Fibroblast of the aortic adventitia (primary cell): ENCODE results near the gene MAP3K5. TPM values are rescaled to one million over a fixed set of nuclear protein-coding genes. Genes with fewer than 3 reads are reported as not detected.

Experiments
- DNase-seq: peaks from one replicate; pipeline ENCODE4 v3.0.0-alpha.2; 2010; ENCODE audit warnings: low read depth
- H3K4me3 ChIP-seq: 2 replicates; pipeline ENCODE4 v1.5.1; 2011; ENCODE audit warnings: low read depth, mild to moderate bottlenecking, control low read depth, low read length, moderate library complexity
- CTCF ChIP-seq: IDR thresholded peaks from 2 replicates; pipeline ENCODE4 v1.5.1; 2011; ENCODE audit warnings: mild to moderate bottlenecking, low read length, control low read depth, inconsistent platforms; ENCODE audit not compliant: insufficient read depth
- total RNA-seq: library from RNA; depleted of rRNA; stranded (reverse); fragments of >200 nt; gene quantifications from 2 replicates; pipeline ENCODE4 v1.2.3, GENCODE V29; 2012; ENCODE audit warnings: low replicate concordance

The MAP3K5 gene
- total RNA-seq, 1 donor: 15.5 TPM

DNA sequence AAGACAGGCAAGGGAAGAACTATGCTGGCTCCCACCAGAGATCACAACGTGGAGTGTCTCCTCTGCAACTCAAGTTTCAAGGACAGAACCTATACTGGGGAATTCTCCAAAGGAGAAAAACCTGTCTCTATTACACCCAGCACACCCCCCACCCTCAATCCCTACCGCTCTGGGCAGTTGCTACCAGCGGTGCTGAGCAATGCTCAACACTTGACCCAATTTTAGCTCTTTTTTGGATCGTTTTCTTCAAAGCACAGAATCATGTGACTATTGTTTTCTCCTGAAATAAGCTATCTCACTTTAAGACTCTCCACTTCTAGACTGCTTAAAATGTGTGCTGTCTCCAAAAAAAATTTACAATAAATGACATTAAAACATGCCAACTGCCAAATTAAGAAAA lies 265.3 kb downstream of the MAP3K5 start:
- DNase-seq: no peak
- no peak overlapping the region for H3K4me3 ChIP-seq
- TF ChIP-seq CTCF: no peak

- DNase-seq: peak; percentile 55
- TF ChIP-seq CTCF: peak; percentile 63
- H3K4me3 ChIP-seq: no peak overlapping the region
Measured at GRCh38 chr6:136526196-136526930, 265.9 kb downstream of the MAP3K5 start.

- no peak overlapping the region for H3K4me3 ChIP-seq
- no peak for DNase-seq
- TF ChIP-seq CTCF: no peak
Measured at GRCh38 chr6:136525586-136526195, 266.6 kb downstream of the MAP3K5 start.

DNA sequence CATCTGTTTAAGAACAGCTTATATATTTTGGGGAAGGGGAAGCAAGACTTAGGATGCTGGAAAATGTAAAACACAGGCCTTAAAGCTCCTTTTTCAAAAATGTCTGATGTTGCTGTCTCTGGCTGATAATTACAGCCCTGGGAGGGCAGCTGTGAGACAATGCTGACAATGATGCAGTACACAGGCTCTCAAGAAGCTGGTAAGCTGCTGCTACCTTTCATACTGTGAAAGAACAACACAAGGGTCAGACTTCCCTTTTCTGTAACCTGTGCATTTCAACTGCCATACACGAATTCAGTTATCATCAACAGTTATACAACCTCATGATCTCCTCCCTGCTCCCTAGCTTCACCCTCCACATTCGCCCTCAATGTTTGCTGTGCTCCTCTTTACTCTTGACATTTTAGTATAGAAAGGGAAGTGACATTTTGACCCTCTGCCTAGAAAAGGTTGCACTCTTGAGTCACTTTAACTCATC lies 267.3 kb downstream of the MAP3K5 start:
- TF ChIP-seq CTCF: no peak
- DNase-seq: no peak
- no peak overlapping the region for H3K4me3 ChIP-seq

DNA sequence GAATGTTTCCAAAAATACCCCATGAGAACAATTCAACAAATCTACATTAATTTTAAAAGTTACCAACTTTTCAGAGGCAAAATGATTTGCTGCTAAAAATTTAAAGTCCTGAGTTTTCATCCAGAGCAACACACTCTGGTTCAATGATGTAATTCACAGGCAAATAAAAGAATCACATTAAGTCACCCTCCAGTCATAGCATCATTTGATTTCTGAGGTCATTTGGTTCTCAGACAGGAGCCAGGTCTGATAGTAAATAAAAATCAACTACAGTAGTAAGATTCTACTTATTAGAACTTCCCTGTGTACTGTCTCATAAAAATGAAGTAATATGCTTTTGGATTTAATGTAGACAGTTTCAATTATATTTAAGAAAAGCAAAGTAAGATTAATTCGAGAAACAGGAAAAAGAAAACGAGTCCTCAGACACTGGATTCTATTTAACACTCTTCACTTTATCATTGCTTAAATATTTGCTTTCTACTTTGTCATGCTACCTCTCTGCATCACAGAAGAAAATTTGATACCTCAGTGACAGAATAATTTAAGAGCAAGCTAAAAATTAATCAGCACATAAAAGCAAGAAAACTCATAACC lies 267.8 kb downstream of the MAP3K5 start:
- no peak for TF ChIP-seq CTCF
- H3K4me3 ChIP-seq: no peak overlapping the region
- DNase-seq: no peak

GRCh38 chr6:136523196-136523595 lies 269.1 kb downstream of the MAP3K5 start:
- H3K4me3 ChIP-seq: no peak overlapping the region
- DNase-seq: no peak
- no peak for TF ChIP-seq CTCF
